Muscle layer of duodenum (tissue), 2 donors: ENCODE measurements around the gene ZIC2.

Experiments
- H3K27ac ChIP-seq: one replicate; pipeline ENCODE4 v1.7.0; 2013; ENCODE audit warnings: mild to moderate bottlenecking, low read length
- H3K27me3 ChIP-seq: one replicate; pipeline ENCODE4 v1.7.0; 2013; ENCODE audit warnings: low read depth, mild to moderate bottlenecking, control low read depth, low read length
- H3K36me3 ChIP-seq, 2 donors: one replicate each; pipeline ENCODE4 v1.7.0; 2013; ENCODE audit warnings: low read length in 2 of 2, control low read depth in 1 of 2, mild to moderate bottlenecking in 1 of 2; ENCODE audit not compliant: insufficient read depth in 2 of 2, control insufficient read depth in 1 of 2
- H3K4me1 ChIP-seq, 2 donors: one replicate each; pipeline ENCODE4 v1.7.0; 2013; ENCODE audit warnings: low read length in 2 of 2, mild to moderate bottlenecking in 2 of 2, control low read depth in 1 of 2, moderate library complexity in 1 of 2; ENCODE audit not compliant: insufficient read depth in 2 of 2, control insufficient read depth in 1 of 2
- H3K4me3 ChIP-seq, 2 donors: one replicate each; pipeline ENCODE4 v1.7.0; 2013; ENCODE audit warnings: low read length in 2 of 2, low read depth in 1 of 2, mild to moderate bottlenecking in 1 of 2
- H3K9me3 ChIP-seq, 2 donors: one replicate each; pipeline ENCODE4 v1.7.0; 2013; ENCODE audit warnings: low read length in 2 of 2, control low read depth in 1 of 2, mild to moderate bottlenecking in 1 of 2; ENCODE audit not compliant: control insufficient read depth in 1 of 2
- donor health status: healthy.

Gene ZIC2

DNA sequence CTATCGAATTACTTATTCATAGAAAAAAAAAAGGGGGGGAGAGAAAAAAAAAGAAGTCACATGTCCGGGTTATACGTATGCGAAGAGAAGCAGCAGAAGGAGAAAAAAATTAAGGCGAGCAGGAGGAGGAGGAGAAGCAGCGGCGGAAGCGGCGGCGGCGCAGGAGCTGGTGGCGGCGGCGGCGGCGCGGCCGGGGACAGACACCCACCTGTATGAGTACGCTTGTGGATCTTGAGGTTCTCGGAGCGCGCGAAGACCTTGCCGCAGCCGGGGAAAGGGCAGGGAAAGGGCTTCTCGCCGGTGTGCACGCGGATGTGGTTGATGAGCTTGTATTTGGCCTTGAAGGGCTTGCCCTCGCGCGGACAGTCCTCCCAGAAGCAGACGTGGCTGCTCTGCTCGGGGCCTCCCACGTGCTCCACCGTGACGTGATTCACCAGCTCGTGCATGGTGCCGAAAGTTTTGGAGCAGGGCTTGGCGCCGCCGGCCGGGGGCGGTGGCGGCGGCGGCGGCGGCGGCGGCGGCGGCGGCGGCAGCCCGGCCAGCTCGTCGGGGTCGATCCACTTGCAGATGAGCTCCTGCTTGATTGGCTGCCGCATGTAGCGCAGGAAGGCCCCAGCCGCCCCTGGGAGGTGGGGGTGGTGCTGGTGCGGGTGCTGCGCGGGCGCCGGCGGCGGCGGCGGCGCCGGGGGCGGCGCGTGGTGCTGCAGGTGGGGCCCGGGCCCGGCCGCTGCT lies 11.5 kb upstream of the ZIC2 start:
- no peaks in the 10 kb centered on the region for H3K36me3 ChIP-seq
- no peak overlapping the region for H3K27ac ChIP-seq
- peak overlapping the region in 1 of 2 donors; percentile 45 for H3K4me3 ChIP-seq
- peaks cover 78% of the 10 kb centered on the region for H3K27me3 ChIP-seq
- peaks cover 0 to 38% of the 10 kb centered on the region in 2 donors for H3K4me1 ChIP-seq
- H3K9me3 ChIP-seq, result peaks cover 0 to 15% of the 10 kb centered on the region in 2 donors

DNA sequence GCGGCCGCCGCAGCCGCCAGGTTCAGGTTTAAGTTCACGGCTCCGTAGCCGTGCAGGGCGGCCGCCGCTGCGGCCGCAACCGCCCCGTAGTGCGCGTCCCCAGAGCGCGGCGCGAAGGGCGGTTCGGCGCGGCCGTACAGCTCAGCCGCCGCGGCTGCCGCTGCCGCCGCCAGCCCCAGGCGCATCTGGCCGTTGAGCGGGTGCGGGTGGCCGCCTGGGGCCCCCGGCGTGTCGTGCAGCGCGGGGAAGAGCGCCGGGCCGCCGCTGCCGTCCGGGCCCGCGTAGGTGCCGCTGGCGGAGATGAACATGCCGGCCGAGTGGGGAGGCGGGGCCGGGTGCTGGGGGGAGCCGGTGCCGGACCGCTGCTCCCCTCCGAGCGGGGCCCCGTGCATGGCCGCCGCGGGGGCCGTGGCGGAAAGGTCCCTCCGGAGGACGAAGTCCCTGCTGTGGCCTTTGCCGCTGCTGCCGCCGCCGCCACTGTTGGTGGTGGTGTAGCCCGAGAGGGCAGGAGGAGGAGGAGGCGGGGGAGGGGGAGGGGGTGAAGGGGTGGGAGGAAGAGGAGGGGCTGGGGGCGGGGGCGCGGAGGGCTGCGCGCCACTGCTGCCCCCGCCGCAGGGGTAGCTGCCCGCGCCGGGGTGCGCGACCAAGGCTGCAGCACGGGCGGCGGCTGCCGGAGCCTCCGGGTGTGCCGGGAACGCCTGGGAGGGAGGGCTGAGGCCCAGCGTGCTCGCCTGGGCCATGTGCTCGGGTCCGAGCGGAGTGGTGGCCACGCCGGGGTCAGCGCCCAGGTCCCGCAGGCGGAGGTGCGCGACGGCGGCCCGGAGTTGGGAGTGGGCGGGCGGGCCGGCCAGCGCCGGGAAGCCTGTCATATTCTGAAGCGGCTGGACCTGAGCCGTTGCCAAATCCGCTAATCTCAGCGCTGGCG lies 10.7 kb upstream of the ZIC2 start:
- no peak overlapping the region for H3K4me3 ChIP-seq
- H3K36me3 ChIP-seq, result no peaks in the 10 kb centered on the region
- H3K4me1 ChIP-seq, result peaks cover 0 to 38% of the 10 kb centered on the region in 2 donors
- H3K27ac ChIP-seq, result no peak overlapping the region
- peaks cover 6 to 15% of the 10 kb centered on the region in 2 donors for H3K9me3 ChIP-seq
- H3K27me3 ChIP-seq, result peaks cover 80% of the 10 kb centered on the region

DNA sequence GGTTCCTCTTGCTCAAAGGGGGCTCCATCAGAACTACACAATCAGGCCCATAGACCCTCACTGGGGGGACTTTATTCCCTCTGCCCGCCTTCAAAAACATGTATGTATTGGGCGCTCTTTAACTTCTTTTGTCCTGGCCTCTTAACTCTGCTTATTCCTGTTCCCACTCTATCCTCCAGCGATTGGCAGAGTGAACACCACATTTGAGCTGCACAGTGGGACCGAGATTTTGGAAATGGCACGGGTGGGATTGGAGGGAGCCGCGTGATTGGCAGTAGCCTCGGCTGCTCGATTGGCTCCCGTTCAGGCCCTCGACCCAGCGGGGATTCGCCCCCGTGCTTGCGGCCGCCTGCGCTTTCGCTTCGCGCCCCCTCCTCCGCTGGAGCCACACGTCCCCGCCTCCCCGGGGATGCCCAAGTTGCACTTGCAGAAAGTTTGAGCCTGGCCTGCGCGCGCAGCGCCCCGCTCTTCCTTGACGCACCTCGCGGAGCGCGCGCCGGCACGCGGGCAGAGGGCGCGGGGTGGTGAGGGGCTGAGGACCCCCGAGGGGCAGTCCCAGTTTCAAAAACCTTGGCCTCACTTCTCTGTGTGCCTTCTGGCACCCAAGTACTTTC lies 9.9 kb upstream of the ZIC2 start, which contains the start of gene ZIC5:
Gene ZIC5 (minus strand): TSS at position 192 of the 614 bp plus-strand sequence. CDS start 164 bp downstream, at position 28.
- no peaks in the 10 kb centered on the region for H3K36me3 ChIP-seq
- peaks cover 6 to 19% of the 10 kb centered on the region in 2 donors for H3K9me3 ChIP-seq
- H3K4me3 ChIP-seq, result no peak within 1 kb of the TSS
- H3K27me3 ChIP-seq, result peaks cover 80% of the 10 kb centered on the region
- no peak within 1 kb of the TSS for H3K27ac ChIP-seq
- peaks cover 0 to 38% of the 10 kb centered on the region in 2 donors for H3K4me1 ChIP-seq

DNA sequence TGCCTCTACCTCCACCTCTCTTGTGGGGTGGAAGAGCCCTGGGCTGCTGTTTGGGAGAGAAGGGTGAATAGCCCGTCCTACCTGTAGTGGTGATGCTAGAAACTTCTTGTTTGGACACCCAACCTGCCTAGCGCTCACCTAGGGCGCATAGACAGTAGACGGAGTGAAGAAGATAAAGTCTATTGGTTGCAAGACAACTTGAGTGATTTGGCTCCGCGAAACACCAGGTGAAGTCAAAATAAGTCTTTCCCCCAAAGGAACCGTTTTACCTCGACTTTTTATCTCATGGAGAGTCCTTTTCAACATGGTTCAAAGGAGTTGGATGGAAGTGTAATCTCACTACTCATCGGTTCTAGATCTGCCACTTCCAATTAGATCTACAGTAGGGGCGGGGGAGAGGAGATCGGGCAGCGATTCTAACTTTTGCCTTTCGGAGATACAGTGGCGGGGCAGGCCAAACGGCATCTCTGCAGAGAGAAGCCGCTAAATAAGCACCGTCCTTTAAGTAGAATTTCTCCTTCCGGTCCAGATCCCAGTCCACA lies 9.3 kb upstream of the ZIC2 start:
- H3K9me3 ChIP-seq, result peaks cover 6 to 19% of the 10 kb centered on the region in 2 donors
- peaks cover 0 to 38% of the 10 kb centered on the region in 2 donors for H3K4me1 ChIP-seq
- H3K27me3 ChIP-seq, result peaks cover 83% of the 10 kb centered on the region
- no peaks in the 10 kb centered on the region for H3K36me3 ChIP-seq
- H3K27ac ChIP-seq, result no peak overlapping the region
- H3K4me3 ChIP-seq, result no peak overlapping the region

DNA sequence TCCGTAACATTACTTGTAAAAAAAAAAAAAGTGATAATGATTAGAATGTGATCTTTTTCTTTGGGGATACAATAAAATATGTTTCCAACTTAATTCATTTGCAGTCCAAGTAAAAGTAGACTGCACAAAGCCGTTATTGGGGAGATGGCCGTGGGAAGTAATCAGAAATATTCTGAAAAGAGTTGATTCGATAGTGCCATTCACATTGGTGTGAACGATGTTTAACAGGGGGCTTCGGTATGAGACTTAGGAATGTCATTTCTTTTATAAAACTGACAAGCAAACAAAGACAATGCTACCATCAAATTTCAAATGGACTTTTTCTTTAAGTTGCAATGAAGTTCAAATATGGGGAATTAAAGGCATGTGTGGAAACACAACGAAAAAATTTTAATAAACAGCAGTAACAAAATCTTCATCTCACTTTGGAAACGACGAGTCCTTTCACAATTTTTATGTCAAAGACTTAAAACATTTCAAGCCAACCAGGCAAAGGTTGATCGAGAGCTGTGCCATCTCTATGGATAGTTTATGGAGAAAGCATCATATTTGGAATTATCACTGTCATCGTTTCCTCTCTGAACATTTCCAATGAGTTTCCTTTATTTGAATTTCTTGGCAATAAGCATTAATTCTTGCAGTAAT lies 8.3 kb upstream of the ZIC2 start:
- H3K27me3 ChIP-seq, result peaks cover 83% of the 10 kb centered on the region
- peaks cover 6 to 19% of the 10 kb centered on the region in 2 donors for H3K9me3 ChIP-seq
- no peak overlapping the region for H3K27ac ChIP-seq
- no peak overlapping the region for H3K4me3 ChIP-seq
- H3K36me3 ChIP-seq, result no peaks in the 10 kb centered on the region
- H3K4me1 ChIP-seq, result peaks cover 0 to 35% of the 10 kb centered on the region in 2 donors

DNA sequence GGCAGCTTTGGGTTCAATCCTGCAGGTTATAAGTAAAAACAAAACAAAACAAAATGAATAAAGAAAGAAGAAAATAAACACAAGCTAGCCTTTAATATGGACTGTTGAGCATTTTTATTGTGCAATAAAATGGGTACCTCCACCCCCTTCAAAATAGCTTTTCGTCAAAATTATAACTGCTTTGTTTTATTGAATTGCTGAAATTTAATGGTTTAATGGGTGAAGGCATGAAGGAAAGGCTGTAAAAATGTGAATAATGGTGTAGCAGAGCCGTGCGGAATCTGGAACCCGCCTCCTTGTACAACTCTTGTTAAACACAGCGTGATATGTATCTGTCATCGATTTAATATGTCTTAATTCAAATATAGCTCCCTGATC lies 7.8 kb upstream of the ZIC2 start:
- Histone ChIP-seq H3K36me3 (no peaks in the 10 kb centered on the region), H3K27me3 (peaks cover 83% of the 10 kb centered on the region), H3K27ac (no peak overlapping the region), H3K9me3 (peaks cover 6 to 19% of the 10 kb centered on the region in 2 donors), H3K4me3 (no peak overlapping the region), H3K4me1 (peaks cover 0 to 35% of the 10 kb centered on the region in 2 donors)

DNA sequence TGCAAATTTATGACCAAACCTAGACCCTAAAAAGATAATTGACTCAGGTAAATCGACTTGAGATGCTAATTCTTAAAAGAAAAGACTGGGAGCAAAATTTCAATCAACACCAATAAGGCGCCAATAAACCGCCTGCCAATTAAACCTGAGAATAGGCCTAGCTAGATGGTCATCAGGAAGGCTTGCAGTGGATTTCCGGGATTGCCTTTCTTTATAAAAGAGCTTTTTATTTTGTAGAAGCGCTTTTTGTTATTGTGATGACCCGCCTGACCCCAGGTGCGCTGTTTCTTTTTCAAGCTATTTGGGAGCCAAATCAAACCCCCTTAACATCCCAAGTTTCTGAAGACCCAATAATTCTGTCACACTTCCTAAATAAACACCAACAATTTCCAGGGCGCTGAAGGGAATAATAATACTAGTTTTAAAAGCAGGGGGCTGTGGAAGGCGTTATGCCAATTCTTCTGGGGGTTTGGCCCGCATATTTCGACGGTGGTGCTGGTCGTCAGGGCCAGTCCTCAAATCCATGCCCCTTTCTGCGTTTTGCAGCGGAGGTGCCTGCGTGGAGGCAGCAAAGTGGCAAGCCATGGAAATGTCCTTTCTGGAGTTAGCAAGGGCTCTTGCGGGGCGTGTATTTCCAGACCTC lies 7.2 kb upstream of the ZIC2 start:
- H3K36me3 ChIP-seq, result no peaks in the 10 kb centered on the region
- H3K4me3 ChIP-seq, result no peak overlapping the region
- H3K9me3 ChIP-seq, result peaks cover 6 to 19% of the 10 kb centered on the region in 2 donors
- H3K27me3 ChIP-seq, result peaks cover 83% of the 10 kb centered on the region
- peaks cover 0 to 34% of the 10 kb centered on the region in 2 donors for H3K4me1 ChIP-seq
- H3K27ac ChIP-seq, result no peak overlapping the region

DNA sequence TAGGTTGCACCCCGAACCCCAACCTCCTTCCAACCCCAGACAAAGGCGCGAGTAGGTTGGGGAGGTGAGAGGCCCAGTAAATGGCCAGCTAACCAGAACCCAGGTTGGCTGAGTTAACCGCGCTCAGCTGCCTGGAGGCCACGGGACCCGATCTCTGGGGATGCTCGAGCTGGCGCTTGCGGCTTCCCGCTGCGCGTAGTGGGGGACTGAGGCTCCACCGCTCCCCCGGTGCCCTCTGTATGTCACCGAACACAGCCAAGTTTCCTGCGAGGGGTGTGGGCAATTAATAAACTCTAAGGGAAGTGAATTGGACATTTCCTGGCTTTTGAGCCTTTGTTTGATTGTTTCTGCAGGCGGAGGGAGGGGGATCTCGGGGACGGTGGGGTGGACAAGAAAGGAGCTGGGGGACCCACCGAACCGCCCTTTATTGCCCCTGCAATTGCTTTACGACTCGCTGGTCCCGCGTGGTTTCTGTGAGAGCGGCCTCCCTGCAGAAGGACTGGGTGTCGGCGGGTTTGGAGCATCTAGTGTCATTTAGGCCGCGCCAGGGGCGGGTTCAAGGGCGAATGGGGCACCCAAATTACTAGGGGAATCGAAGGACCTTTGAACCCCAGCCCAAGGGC lies 6.5 kb upstream of the ZIC2 start:
- no peak overlapping the region for H3K27ac ChIP-seq
- H3K36me3 ChIP-seq, result no peaks in the 10 kb centered on the region
- H3K9me3 ChIP-seq, result peaks cover 6 to 19% of the 10 kb centered on the region in 2 donors
- peaks cover 89% of the 10 kb centered on the region for H3K27me3 ChIP-seq
- H3K4me1 ChIP-seq, result peaks cover 0 to 34% of the 10 kb centered on the region in 2 donors
- H3K4me3 ChIP-seq, result no peak overlapping the region

DNA sequence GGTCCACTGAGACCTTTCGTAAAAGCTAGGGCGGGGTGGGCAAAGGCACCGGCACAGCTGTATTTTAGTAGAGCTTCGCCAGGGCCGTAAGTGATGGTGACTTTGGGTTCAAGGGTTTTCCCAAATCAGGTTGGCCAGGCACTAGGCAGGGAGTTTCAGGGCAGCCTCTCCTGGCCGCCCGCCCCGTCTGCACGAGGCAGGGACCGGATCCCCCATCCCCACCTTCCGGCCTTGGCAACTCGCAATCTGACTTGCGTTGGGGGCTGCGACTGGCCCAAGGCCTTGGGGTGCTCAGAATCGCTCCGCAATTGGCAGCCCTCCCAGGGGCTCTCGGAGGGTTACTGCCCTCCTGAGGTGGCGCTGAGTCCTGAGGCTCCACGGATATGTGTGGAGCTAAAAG lies 6.0 kb upstream of the ZIC2 start:
- peaks cover 6 to 19% of the 10 kb centered on the region in 2 donors for H3K9me3 ChIP-seq
- no peak overlapping the region for H3K4me3 ChIP-seq
- H3K27ac ChIP-seq, result no peak overlapping the region
- peaks cover 92% of the 10 kb centered on the region for H3K27me3 ChIP-seq
- H3K4me1 ChIP-seq, result peaks cover 0 to 37% of the 10 kb centered on the region in 2 donors
- no peaks in the 10 kb centered on the region for H3K36me3 ChIP-seq

DNA sequence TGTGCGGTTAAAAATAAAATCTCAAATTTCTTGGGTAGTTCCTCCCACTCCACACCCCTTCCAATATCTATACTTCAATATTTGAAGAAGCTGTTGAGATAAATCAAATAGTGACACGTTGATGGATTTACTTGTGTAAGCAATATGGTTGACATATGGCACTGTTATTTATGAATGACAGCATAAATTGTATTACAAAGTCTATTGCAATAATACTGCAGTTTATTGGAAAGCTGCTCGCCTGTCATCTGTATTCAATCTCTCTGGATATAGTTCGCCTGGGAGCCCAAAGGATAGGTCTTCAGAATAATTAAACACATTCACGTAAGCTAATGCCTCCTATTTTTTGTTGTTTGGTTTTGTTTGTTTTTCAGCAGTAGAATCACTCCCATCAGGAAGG lies 5.0 kb upstream of the ZIC2 start:
- Histone ChIP-seq H3K27ac (no peak overlapping the region), H3K36me3 (no peaks in the 10 kb centered on the region), H3K4me3 (no peak overlapping the region), H3K4me1 (peaks cover 0 to 37% of the 10 kb centered on the region in 2 donors), H3K9me3 (peaks cover 6 to 19% of the 10 kb centered on the region in 2 donors), H3K27me3 (peaks cover 88% of the 10 kb centered on the region)
